A673 (cell line): Measurements from ENCODE around the gene DNAJC6. TPM values are rescaled to one million over a fixed set of nuclear protein-coding genes. Genes with fewer than 3 reads are reported as not detected.

Source experiments
- BruUV-seq: library from RNA; stranded (reverse); fragments of 400-500 nt; replicated peaks from 2 replicates; lab custom pipeline; 2021; lab: Mats Ljungman, UMichigan
- CTCF ChIA-PET: fragments of 300-600 bp; sonication (Branson Sonifier 250); formaldehyde crosslinking; loops from one replicate; lab custom pipeline; 2022; ENCODE audit warnings: antibody characterized with exemption; lab: Charles Lee
- POLR2A ChIA-PET: fragments of 300-600 bp; sonication (Branson Sonifier 250); formaldehyde crosslinking; loops from one replicate; lab custom pipeline; 2022; ENCODE audit warnings: antibody characterized with exemption; ENCODE audit not compliant: low non-redundant PET; lab: Charles Lee
- DNase-seq: peaks from one replicate; pipeline ENCODE4 v3.0.0-alpha.2; 2015; ENCODE audit warnings: low spot score
- H3K27ac ChIP-seq: fragments of 200-600 bp; sonication (generic); 2 replicates; pipeline ENCODE4 v1.5.1; 2016; ENCODE audit warnings: mixed run types, low read depth, mild to moderate bottlenecking, mixed read lengths, antibody characterized with exemption, low read length; ENCODE audit not compliant: poor library complexity, severe bottlenecking
- H3K27me3 ChIP-seq: fragments of 200-600 bp; sonication (generic); replicated peaks from 2 replicates; pipeline ENCODE4 v1.6.1; 2017; ENCODE audit warnings: mixed run types, low read depth, mild to moderate bottlenecking, mixed read lengths, antibody characterized with exemption, low read length; ENCODE audit not compliant: insufficient read depth, poor library complexity
- H3K36me3 ChIP-seq: fragments of 200-600 bp; sonication (generic); 2 replicates; pipeline ENCODE4 v1.6.1; 2016; ENCODE audit warnings: mixed run types, mild to moderate bottlenecking, mixed read lengths, antibody characterized with exemption, low read length; ENCODE audit not compliant: insufficient read depth, poor library complexity, severe bottlenecking
- H3K4me1 ChIP-seq: fragments of 200-600 bp; sonication (generic); 2 replicates; pipeline ENCODE4 v1.6.1; 2017; ENCODE audit warnings: mixed run types, mild to moderate bottlenecking, mixed read lengths, antibody characterized with exemption, low read length; ENCODE audit not compliant: insufficient read depth, poor library complexity, severe bottlenecking
- H3K4me3 ChIP-seq: fragments of 200-600 bp; sonication (generic); 2 replicates; pipeline ENCODE4 v1.5.1; 2016; ENCODE audit warnings: low read depth, mixed run types, mild to moderate bottlenecking, mixed read lengths, low read length; ENCODE audit not compliant: poor library complexity, severe bottlenecking
- H3K9me3 ChIP-seq: fragments of 200-600 bp; sonication (generic); 2 replicates; pipeline ENCODE4 v1.6.1; 2016; ENCODE audit warnings: mixed run types, low read depth, mild to moderate bottlenecking, mixed read lengths, antibody characterized with exemption, low read length; ENCODE audit not compliant: poor library complexity, severe bottlenecking
- CTCF ChIP-seq: fragments of 300-800, 200-600 bp; sonication (generic); conservative IDR thresholded peaks from 2 replicates; pipeline ENCODE4 v1.5.1; 2017; ENCODE audit warnings: low read depth, mild to moderate bottlenecking, antibody characterized with exemption, low read length, moderate library complexity, mixed read lengths
- EZH2 ChIP-seq: fragments of 200-600 bp; sonication (generic); IDR thresholded peaks from 2 replicates; pipeline ENCODE4 v1.6.1; 2017; ENCODE audit warnings: borderline replicate concordance, low read depth, mild to moderate bottlenecking, mixed read lengths, antibody characterized with exemption, low read length; ENCODE audit not compliant: poor library complexity, severe bottlenecking
- intact Hi-C: fragments of 100-400 bp; cut with micrococcal nuclease; formaldehyde crosslinking; loops from one replicate; pipeline ENCODE4 v1.10.0; 2022; ENCODE audit not compliant: unreplicated experiment
- total RNA-seq: library from RNA; stranded (reverse); gene quantifications from 2 replicates; pipeline ENCODE4 v1.2.3, GENCODE V29; 2021

Gene DNAJC6
- total RNA-seq, 1 experiment from 2014 or later, result 1.1 TPM

GRCh38 chr1:65398083-65398482 is 88.7 kb downstream of the DNAJC6 start:
- H3K9me3 ChIP-seq, result no peaks in the 10 kb centered on the region
- BruUV-seq, result no TSS peak
- H3K36me3 ChIP-seq, result no peaks in the 10 kb centered on the region
- CTCF ChIA-PET, result no interaction called here
- no peak for DNase-seq
- no peaks in the 10 kb centered on the region for H3K4me1 ChIP-seq
- intact Hi-C loops, result no loop called here
- H3K27me3 ChIP-seq, result no peaks in the 10 kb centered on the region
- no peak overlapping the region for H3K27ac ChIP-seq
- POLR2A ChIA-PET, result no interaction called here
- TF ChIP-seq EZH2 (no peak), CTCF (no peak)
- H3K4me3 ChIP-seq, result no peak overlapping the region

- POLR2A ChIA-PET, result no interaction called here
- no TSS peak for BruUV-seq
- no peak overlapping the region for H3K27ac ChIP-seq
- no peaks in the 10 kb centered on the region for H3K9me3 ChIP-seq
- no peak for DNase-seq
- H3K4me1 ChIP-seq, result no peaks in the 10 kb centered on the region
- intact Hi-C loops, result no loop called here
- H3K4me3 ChIP-seq, result no peak overlapping the region
- CTCF ChIA-PET, result no interaction called here
- no peaks in the 10 kb centered on the region for H3K36me3 ChIP-seq
- no peak for TF ChIP-seq EZH2
- TF ChIP-seq CTCF, result no peak
- H3K27me3 ChIP-seq, result no peaks in the 10 kb centered on the region
Measured at GRCh38 chr1:65399003-65399402, 89.7 kb downstream of the DNAJC6 start.

- Histone ChIP-seq H3K4me3 (no peak overlapping the region), H3K27me3 (no peaks in the 10 kb centered on the region), H3K9me3 (no peaks in the 10 kb centered on the region), H3K36me3 (no peaks in the 10 kb centered on the region), H3K4me1 (no peaks in the 10 kb centered on the region), H3K27ac (no peak overlapping the region)
- intact Hi-C loops, result no loop called here
- ChIA-PET POLR2A (no interaction called here), CTCF (no interaction called here)
- no peak for DNase-seq
- no TSS peak for BruUV-seq
- no peak for TF ChIP-seq EZH2
- no peak for TF ChIP-seq CTCF
Measured at GRCh38 chr1:65401612-65402011, 92.3 kb downstream of the DNAJC6 start.
